Prostate gland (tissue), 2 donors: Measurements from ENCODE around the gene CERS6. TPM values are rescaled to one million over a fixed set of nuclear protein-coding genes. Genes with fewer than 3 reads are reported as not detected.

ENCODE experiments used
- DNase-seq: peaks from one replicate; pipeline ENCODE4 v3.0.0-alpha.2; 2019; ENCODE audit warnings: low spot score
- H3K27ac ChIP-seq, 2 donors: fragments of 200-600 bp; sonication (generic); 2 replicates each; pipeline ENCODE4 v1.5.1; 2017 to 2019
- H3K27me3 ChIP-seq: fragments of 200-600 bp; sonication (generic); replicated peaks from 2 replicates; pipeline ENCODE4 v1.5.1; 2019; ENCODE audit not compliant: insufficient read depth
- H3K36me3 ChIP-seq, 2 donors: fragments of 200-600 bp; sonication (generic); 1 replicate in 1 of 2; 2 replicates in 1 of 2; pipeline versions ENCODE4 v1.5.1 to v1.8.1; 2017 to 2019
- H3K4me1 ChIP-seq: fragments of 200-600 bp; sonication (generic); replicated peaks from 2 replicates; pipeline ENCODE4 v1.5.1; 2019
- H3K4me3 ChIP-seq, 2 donors: fragments of 200-600 bp; sonication (generic); 2 replicates each; pipeline ENCODE4 v1.5.1; 2017 to 2019
- H3K9me3 ChIP-seq: fragments of 200-600 bp; sonication (generic); 2 replicates; pipeline ENCODE4 v1.5.1; 2017
- CTCF ChIP-seq, 4 experiments: fragments of 200-600 bp in 2 of 4; fragments of 450-650 bp in 2 of 4; sonication (generic) in 2 of 4; IDR thresholded peaks; 1 replicate in 3 of 4; 2 replicates in 1 of 4; pipeline ENCODE4 v1.5.1; 2016 to 2019; ENCODE audit warnings: antibody characterized with exemption in 4 of 4, mild to moderate bottlenecking in 2 of 4, moderate library complexity in 2 of 4
- POLR2A ChIP-seq: fragments of 450-650 bp; IDR thresholded peaks from one replicate; pipeline ENCODE4 v1.6.1; 2016; ENCODE audit warnings: antibody characterized with exemption, mild to moderate bottlenecking
- POLR2AphosphoS5 ChIP-seq: sonication (generic); formaldehyde crosslinking; IDR thresholded peaks from one replicate; pipeline ENCODE4 v1.6.1; 2017; ENCODE audit warnings: antibody characterized with exemption
- WGBS: methylation state at CpG from one replicate; pipeline ENCODE4 v1.1.5; 2018; 5-methylcytosine and 5-hydroxymethylcytosine counted together
- intact Hi-C: fragments of 100-400 bp; cut with DNase I; formaldehyde crosslinking; loops from one replicate; pipeline ENCODE4 v1.14.2; 2022
- total RNA-seq, 2 donors: library from RNA; depleted of rRNA; stranded (reverse); fragments of >200 nt; gene quantifications; one replicate each; pipeline ENCODE4 v1.1.0, GENCODE V29; 2016

The CERS6 gene
- total RNA-seq, 2 donors from 2014 or later: 30.1 to 67.8 TPM

- Histone ChIP-seq H3K27me3 (no peaks in the 10 kb centered on the region), H3K4me1 (no peaks in the 10 kb centered on the region), H3K9me3 (no peaks in the 10 kb centered on the region), H3K27ac (no peak overlapping the region), H3K36me3 (no peaks in the 10 kb centered on the region), H3K4me3 (no peak overlapping the region)
- intact Hi-C loops: no loop called here
- WGBS: 80% methylated on average over 4 of the region's 4 CpGs
- no peak for TF ChIP-seq POLR2AphosphoS5
- TF ChIP-seq POLR2A: no peak
- TF ChIP-seq CTCF (IDR thresholded peaks at IDR 0.05): no peak
- DNase-seq: no peak
Observed at GRCh38 chr2:168742258-168742932, 286.3 kb downstream of the CERS6 start.

GRCh38 chr2:168744844-168745243 lies 288.8 kb downstream of the CERS6 start:
- H3K4me3 ChIP-seq: no peak overlapping the region
- no peaks in the 10 kb centered on the region for H3K9me3 ChIP-seq
- TF ChIP-seq CTCF (IDR thresholded peaks at IDR 0.05): no peak
- no peak for TF ChIP-seq POLR2AphosphoS5
- no peak for TF ChIP-seq POLR2A
- no peaks in the 10 kb centered on the region for H3K36me3 ChIP-seq
- intact Hi-C loops: no loop called here
- H3K27ac ChIP-seq: no peak overlapping the region
- 97% methylated on average over 2 of the region's 2 CpGs for WGBS
- no peaks in the 10 kb centered on the region for H3K4me1 ChIP-seq
- H3K27me3 ChIP-seq: no peaks in the 10 kb centered on the region
- no peak for DNase-seq

- no peak for TF ChIP-seq POLR2AphosphoS5
- TF ChIP-seq CTCF (IDR thresholded peaks at IDR 0.05): no peak
- TF ChIP-seq POLR2A: no peak
- no peaks in the 10 kb centered on the region for H3K36me3 ChIP-seq
- no peaks in the 10 kb centered on the region for H3K27me3 ChIP-seq
- no peak for DNase-seq
- no peak overlapping the region for H3K27ac ChIP-seq
- intact Hi-C loops: no loop called here
- H3K4me1 ChIP-seq: no peaks in the 10 kb centered on the region
- 55% methylated on average over 5 of the region's 5 CpGs for WGBS
- H3K4me3 ChIP-seq: no peak overlapping the region
- no peaks in the 10 kb centered on the region for H3K9me3 ChIP-seq
Observed at GRCh38 chr2:168748461-168748860, 292.4 kb downstream of the CERS6 start.

- WGBS: 60% methylated on average over 3 of the region's 6 CpGs
Observed at GRCh38 chr2:168749297-168749696, 293.2 kb downstream of the CERS6 start.

GRCh38 chr2:168751104-168751740 lies 295.1 kb downstream of the CERS6 start:
- Histone ChIP-seq H3K9me3 (no peaks in the 10 kb centered on the region), H3K4me1 (no peaks in the 10 kb centered on the region), H3K27ac (no peak overlapping the region), H3K4me3 (no peak overlapping the region), H3K27me3 (no peaks in the 10 kb centered on the region), H3K36me3 (no peaks in the 10 kb centered on the region)
- intact Hi-C loops: loop anchor here (10.0 kb wide), 1 partner anchor 46 kb away; no protein-coding TSS in a partner anchor
- TF ChIP-seq POLR2A: no peak
- TF ChIP-seq POLR2AphosphoS5: no peak
- no peak for TF ChIP-seq CTCF (IDR thresholded peaks at IDR 0.05)
- no peak for DNase-seq

More at GRCh38 chr2:168749297-168749696, 293.2 kb downstream of the CERS6 start:
- H3K9me3 ChIP-seq: no peaks in the 10 kb centered on the region
- no peaks in the 10 kb centered on the region for H3K36me3 ChIP-seq
- H3K27ac ChIP-seq: no peak overlapping the region
- DNase-seq: no peak
- no peak overlapping the region for H3K4me3 ChIP-seq
- intact Hi-C loops: no loop called here
- no peaks in the 10 kb centered on the region for H3K4me1 ChIP-seq
- H3K27me3 ChIP-seq: no peaks in the 10 kb centered on the region
- no peak for TF ChIP-seq POLR2AphosphoS5
